Endometrium (tissue), 2 donors: ENCODE data around the gene RANBP9.
A peak's percentile ranks its signal among the peaks of the same experiment; 100 is the strongest.

Experiments used
- FAIRE-seq: peaks from 2 replicates; lab custom pipeline; 2012; peaks lifted over from hg19 to GRCh38; lab: Jason Lieb, UNC
- donor health status: control.
- donor health status: control.

RANBP9 gene

GRCh38 chr6:13711733-13712598, at the start of gene RANBP9:
TSS of gene RANBP9 (minus strand) at chr6:13711835. CDS start at chr6:13711505, 330 bp downstream.
- no peak for FAIRE-seq

DNA sequence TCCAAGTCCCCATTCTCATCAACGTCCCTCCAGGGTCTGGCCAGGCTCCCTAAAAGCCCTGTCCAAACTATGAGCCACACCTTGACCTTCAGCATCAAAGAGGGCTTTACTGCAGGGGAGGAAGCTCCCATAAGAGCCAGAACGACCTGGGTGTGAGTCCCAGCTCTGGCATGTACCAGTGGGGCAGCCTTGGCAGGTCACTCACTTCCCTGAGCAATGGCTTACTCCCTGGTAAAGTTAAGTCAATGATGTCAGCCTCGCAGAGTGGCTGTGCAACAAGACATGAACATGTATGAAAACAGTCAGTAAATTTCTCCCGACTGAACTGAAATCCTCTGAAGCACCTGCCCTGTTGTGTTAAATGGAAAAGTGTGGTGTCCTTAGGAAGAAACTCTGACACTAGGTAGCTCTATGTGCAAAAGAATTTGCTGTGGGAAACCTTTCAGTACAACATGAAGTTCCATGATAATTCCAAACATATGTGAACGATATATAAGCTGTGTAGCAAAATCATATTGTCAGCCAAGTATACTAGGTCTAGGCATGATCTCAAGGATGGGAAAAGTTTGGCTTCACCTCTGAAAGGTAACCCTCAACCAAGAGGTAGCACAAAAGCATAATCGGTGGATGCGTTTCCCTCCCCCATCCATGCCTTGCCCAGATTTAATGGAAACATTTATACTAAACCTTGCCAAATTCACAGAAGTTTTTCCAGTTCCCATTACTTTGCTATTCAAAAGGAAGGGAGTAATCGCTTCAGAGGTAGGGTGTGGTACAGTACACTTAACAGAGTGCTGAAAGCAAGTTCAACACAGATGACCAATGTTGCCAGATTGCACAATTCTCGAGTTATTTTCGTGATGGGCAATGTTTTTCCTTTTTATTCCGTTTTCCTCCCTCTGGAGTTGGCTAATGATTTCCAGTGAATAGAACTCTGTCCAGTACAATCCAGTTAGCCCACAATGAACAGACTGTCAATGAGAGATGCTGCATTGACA, 49.0 kb upstream of the RANBP9 start:
- FAIRE-seq, result no peak

DNA sequence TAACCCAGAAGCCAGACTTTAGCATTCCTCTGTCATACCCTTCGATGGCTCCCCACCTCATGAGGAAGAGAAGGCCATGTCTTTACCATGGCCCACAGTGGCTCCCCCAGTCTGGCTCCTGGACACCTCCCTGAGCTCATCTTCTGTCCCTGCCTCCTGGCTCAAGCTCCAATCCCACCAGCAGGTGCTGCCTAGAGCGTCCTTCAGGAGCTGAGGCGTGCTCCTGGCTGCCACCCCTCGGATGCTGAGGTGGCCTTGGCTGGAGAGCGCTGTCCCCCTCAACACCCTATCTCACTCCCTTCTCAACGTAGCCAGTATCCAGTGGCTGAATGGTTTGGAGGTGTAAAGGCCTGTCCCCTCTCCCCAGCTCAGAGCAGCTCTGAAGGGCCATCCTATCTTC, 47.4 kb upstream of the RANBP9 start:
- FAIRE-seq, result no peak

- no peak for FAIRE-seq
These were observed 43.0 kb upstream of the RANBP9 start for GRCh38 chr6:13754644-13755043.

DNA sequence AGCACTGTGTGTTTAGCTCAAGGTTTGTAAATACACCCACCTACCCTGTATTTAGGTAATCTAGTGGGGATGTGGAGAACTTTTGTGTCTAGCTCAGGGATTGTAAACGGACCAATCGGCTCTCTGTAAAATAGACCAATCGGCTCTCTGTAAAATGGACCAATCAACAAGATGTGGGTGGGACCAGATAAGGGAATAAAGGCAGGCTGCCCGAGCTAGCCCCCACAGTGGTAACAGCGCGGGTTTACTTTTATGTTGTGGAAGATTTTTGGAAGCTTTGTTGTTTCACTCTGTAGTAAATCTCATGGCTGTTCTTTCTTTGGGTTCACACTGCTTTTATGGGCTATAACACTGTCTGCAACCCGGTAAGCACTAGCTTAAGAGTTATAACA, 32.1 kb upstream of the RANBP9 start:
- no peak for FAIRE-seq

DNA sequence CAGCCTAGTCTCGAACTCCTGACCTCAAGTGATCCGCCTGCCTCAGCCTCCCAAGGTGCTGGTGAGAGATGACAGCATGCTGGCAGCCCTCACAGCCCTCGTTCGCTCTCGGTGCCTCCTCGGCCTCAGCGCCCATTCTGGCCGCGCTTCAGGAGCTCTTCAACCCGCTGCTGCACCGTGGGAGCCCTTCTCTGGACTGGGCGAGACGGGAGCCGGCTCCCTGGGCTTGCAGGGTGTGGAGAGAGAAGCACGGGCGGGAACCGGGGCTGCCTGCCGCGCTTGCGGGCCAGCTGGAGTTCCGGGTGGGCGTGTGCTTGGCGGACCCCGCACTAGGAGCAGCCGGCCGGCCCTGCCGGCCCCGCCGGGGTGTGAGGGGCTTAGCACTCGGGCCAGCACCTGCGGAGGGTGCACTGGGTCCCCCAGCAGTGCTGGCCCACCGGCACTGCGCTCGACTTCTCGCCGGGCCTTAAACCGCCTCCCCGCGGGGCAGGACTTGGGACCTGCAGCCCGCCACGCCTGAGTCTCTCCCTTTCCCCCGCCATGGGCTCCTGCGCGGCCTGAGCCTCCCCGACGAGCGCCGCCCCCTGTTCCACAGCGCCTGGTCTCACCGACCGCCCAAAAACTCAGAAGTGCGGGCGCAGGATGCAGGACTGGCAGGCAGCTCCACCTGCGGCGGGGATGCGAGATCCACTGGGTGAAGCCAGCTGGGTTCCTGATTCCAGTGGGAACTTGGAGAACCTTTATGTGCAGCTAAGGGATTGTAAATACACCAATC, 31.5 kb upstream of the RANBP9 start:
- no peak for FAIRE-seq

GRCh38 chr6:13741365-13741764, 29.7 kb upstream of the RANBP9 start:
- FAIRE-seq, result no peak

DNA sequence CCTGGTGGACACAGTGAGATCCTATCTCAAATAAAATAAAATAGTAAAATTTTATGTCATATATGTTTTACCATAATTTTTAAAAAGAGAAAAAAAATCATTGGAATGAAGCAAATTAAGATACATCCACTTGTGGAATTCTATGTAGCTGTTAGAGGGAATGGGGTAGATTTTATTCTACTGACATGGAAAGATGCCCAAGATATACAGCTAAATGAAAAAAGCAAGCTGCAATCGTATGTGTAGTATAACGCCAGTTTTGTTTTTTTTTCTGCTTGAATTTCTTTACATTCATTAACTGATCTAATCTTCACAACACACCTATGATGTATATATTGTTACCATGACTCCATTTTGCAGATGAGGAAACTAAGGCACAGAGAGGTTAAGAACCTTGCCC, 23.4 kb upstream of the RANBP9 start:
- FAIRE-seq, result no peak

DNA sequence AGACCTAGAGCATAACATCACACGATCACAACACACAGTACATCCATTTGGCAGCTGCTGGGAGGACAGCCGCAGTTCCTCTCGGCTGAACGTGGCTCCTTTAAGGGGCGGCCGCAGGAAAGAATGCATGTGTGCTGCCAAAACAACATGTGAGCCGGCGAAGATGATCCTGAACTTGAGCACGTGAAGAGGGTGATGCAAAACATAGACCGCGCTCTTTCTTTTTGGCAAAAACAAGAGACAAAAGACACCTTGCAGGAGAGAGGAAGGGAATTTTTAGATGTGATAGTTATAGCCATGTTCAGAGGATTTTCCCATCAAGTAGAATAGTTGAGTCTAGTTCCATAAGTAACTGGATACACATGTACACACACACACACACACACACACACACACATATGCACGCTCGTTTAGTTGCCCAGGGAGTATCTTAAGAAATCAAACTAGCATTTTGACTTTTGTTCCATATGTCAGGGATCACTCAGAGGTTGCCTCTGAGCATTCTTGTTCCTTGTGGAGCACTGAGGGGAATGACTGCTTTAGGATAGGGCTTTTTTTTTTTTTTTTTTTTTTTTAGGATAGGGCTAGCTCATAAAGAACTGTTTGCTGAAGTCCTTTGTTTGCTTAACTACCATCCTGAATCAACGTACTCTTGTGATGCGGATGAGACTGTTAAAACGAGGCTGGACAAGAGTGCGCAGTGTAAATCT, 21.7 kb upstream of the RANBP9 start:
- FAIRE-seq, result peak; percentile 18

DNA sequence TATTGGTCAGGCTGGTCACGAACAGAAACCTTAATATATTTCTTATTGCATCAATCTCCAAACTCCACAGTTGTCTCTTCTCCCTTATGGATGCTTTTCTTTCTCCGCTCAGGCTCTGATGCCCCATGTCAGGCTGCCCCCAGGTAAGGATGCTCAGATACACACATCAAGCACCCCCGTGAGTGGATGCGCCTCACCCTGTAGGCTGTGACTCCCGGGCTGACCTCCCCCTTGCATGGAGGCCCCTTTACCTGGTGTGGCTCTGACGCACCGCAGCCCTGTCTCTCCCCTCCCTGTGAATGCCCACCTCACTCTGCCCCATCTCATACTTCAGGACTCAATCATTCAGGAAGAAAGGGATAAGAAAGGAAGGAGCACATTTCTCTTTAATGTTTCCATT, 19.1 kb upstream of the RANBP9 start:
- no peak for FAIRE-seq

DNA sequence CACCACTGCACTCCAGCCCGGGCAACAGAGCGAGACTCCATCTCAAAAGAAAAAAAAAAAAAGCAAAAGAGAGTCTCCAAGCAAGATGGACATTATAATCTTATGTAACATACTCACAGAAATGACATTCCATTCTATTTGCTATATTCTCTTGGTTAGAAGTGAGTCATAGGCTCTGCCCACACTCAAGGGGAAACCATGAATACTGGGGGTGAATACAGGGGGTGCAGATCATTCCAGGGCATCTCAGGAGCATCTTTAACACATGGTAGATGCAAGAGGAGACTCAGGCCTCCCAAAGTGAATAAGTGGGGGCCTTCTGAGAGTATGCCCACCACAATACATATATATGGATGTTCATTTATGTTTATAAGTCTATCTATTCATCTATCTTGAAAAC, 18.3 kb upstream of the RANBP9 start:
- no peak for FAIRE-seq

DNA sequence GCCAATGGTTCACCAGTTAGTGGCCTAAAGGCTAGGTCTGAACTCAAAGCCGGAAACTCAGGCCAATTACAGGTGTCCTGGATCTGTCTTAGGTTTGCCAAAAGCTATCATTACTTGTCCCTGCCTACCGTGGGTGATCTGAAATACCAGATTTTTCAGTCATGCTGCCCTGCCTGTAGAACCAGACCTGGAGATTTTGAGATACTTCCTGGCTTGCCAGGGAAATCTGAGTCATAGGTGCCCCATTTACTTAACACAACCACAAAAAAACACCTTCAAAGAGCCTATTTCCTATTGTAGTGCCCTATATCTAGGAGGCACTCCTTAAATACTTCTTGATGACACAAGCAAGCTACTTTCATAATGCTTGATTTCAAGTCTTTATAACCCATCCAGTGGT, 13.9 kb upstream of the RANBP9 start:
- no peak for FAIRE-seq

DNA sequence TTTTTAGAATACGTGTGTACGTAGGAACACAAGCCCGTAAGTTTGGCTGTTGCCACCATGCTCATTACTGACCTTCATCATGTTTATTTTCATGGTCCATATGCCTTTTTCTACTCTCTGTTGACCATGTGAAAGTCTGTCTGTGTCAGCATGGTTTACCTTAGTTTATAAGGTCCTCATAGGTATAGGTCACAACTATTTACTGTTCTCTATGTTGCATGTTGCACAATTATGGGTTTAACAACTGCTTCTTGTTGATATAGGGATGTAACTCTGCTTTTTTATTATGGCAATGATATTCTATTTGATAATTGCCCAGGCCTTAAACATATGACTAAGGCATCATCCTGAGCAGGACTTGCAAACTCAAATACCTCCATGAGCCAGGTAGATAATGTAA, 13.4 kb upstream of the RANBP9 start:
- FAIRE-seq, result no peak

- FAIRE-seq, result no peak
These were observed 12.5 kb upstream of the RANBP9 start for GRCh38 chr6:13724182-13724581.

DNA sequence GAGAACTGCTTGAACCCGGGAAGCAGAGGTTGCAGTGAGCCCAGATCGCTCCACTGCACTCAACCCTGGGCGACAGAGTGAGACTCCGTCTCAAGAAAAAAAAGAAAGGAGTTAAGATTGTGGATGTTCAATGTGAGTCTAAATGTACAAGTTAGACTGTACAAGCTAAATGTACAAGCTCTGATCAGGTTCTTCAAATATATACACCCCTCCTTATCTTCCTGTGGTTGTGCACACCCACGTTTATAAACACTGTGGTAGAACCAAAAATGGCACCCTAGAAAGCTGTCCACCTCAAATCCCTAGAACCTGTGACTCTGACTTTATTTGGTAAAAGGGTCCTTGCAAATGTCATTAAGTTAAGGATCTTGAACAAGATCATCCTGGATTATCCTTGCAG, 11.2 kb upstream of the RANBP9 start:
- no peak for FAIRE-seq

DNA sequence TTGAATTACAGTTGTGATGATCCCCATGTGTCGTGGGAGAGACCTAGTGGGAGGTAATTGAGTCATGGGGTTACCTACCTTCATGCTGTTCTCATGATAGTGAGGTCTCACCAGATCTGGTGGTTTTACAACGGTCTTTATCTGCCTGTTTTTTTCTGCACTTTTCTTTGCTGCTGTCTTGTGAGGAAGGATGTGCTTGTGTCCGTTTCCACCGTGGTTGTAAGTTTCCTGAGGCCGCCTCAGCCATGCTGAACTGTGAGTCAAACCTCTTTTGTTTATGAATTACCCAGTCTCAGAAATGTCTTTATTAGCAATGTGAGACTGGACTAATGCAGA, 6.5 kb upstream of the RANBP9 start:
- FAIRE-seq, result no peak

DNA sequence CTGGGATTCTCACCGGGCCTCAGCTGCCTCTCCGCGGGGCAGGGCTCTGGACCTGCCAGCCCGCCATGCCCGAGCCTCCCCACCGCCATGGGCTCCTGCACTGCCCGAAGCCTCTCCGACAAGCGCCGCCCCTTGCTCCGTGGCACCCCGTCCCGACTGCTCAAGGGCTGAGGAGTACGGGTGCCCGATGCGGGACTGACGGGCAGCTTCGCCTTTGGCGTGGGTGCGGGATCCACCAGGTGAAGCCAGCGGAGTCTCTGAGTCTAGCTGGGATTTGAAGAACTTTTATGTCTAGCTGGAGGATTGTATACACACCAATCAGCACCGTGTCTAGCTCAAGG, 5.3 kb upstream of the RANBP9 start:
- no peak for FAIRE-seq

DNA sequence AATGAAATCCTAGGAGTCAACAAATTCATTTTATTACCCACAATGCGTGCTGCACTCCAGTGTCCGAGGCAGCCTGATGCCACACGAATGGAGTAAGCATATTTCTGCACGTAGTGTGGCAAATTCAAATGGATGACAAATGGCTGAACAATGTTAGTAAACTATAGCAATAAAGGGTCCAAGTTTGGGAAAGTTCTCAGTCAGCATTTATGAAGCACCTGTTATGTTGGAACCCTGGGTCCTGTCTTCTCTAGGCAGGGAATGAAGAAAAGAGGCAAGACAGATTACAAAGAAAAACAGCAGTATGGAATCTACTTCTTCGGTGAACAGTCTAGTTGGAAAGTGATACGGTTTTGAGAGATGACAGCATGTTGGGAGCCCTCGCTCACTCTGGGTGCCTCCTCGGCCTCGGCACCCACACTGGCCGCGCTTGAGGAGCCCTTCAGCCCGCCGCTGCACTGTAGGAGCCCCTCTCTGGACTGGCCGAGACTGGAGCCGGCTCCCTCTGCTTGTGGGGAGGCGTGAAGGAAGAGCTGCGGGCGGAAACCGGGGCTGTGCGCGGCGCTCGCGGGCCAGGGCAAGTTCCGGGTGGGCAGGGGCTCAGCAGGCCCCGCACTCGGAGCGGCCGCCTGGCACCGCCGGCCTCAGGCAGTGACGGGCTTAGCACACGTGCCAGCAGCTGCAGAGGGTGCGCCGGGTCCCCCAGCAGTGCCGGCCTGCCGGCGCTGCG, 4.8 kb upstream of the RANBP9 start:
- FAIRE-seq, result no peak

DNA sequence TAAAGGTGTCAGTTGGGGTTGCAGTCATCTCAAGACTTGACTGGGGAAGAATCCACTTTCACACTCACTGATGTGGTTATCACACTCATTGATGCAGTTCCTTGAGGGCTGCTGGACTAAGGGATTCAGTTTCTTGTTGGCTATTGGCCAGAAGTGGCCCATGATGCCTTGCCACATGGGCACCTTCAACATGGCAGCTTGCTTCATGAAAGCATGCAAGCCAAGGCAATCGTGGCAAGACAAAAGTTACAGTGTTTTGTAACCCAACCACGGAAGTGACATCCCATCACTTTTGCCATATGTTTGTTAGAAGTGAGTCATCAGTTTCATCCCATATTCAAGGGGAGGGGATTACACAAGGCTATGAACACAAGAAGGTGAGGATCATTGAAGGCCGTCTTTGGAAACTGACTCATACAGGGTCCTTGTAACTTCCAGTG, 3.8 kb upstream of the RANBP9 start:
- no peak for FAIRE-seq

GRCh38 chr6:13712599-13712898, 914 bp upstream of the RANBP9 start:
- FAIRE-seq, result peak; percentile 33

- no peak for FAIRE-seq
These were observed 307 bp downstream of the RANBP9 start for GRCh38 chr6:13711324-13711732.
